ENCODE results near the gene TTC39B.
"Not testable (repeated sequence)": the region's sequence is repeated elsewhere in the genome, so short reads cannot be mapped to it uniquely, and the experiment has no call there.

Gene TTC39B

GRCh38 chr9:15239816-15240215 is 67.2 kb downstream of the TTC39B start:
- peaks cover 16% of the 10 kb centered on the region for H3K36me3 Mint-ChIP-seq
- peaks cover 19% of the 10 kb centered on the region for H3K9me3 Mint-ChIP-seq
- H3K27ac Mint-ChIP-seq, result no peak overlapping the region
- H3K27me3 Mint-ChIP-seq, result no peaks in the 10 kb centered on the region
- peaks cover 8% of the 10 kb centered on the region for H3K4me1 Mint-ChIP-seq
- no peak overlapping the region for H3K4me3 Mint-ChIP-seq
- ATAC-seq (ENCODE audit: low read depth) (no peak), DNase-seq (ENCODE audit: low spot score in 2 of 2) (no peak)

GRCh38 chr9:15238646-15239045 is 68.4 kb downstream of the TTC39B start:
- peaks cover 16% of the 10 kb centered on the region for H3K36me3 Mint-ChIP-seq
- no peak overlapping the region for H3K4me3 Mint-ChIP-seq
- DNase-seq (ENCODE audit: low spot score in 2 of 2) (no peak), ATAC-seq (ENCODE audit: low read depth) (no peak)
- H3K27me3 Mint-ChIP-seq, result no peaks in the 10 kb centered on the region
- peaks cover 19% of the 10 kb centered on the region for H3K9me3 Mint-ChIP-seq
- H3K4me1 Mint-ChIP-seq, result peaks cover 5% of the 10 kb centered on the region
- no peak overlapping the region for H3K27ac Mint-ChIP-seq

- peaks cover 16% of the 10 kb centered on the region for H3K36me3 Mint-ChIP-seq
These were observed 71.4 kb downstream of the TTC39B start for GRCh38 chr9:15235658-15236057.

DNA sequence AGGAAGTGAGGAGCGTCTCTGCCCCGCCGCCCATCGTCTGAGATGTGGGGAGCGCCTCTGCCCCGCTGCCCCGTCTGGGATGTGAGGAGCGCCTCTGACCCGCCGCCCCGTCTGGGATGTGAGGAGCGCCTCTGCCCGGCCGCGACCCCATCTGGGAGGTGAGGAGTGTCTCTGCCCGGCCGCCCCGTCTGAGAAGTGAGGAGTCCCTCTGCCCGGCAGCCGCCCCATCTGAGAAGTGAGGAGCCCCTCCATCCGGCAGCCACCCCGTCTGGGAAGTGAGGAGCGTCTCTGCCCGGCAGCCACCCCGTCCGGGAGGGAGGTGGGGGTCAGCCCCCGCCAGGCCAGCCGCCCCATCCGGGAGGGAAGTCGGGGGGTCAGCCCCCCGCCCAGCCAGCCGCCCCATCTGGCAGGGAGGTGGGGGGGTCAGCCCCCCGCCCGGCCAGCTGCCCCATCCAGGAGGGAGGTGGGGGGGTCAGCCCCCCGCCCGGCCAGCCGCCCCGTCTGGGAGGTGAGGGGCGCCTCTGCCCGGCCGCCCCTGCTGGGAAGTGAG is 73.0 kb downstream of the TTC39B start:
- H3K9me3 Mint-ChIP-seq, result peaks cover 19% of the 10 kb centered on the region
- not testable (repeated sequence) for H3K4me1 Mint-ChIP-seq; ATAC-seq (ENCODE audit: low read depth); H3K27ac Mint-ChIP-seq; DNase-seq (ENCODE audit: low spot score in 2 of 2); H3K27me3 Mint-ChIP-seq; H3K4me3 Mint-ChIP-seq
- H3K36me3 Mint-ChIP-seq, result peaks cover 14% of the 10 kb centered on the region

More at GRCh38 chr9:15235658-15236057, 71.4 kb downstream of the TTC39B start:
- peaks cover 19% of the 10 kb centered on the region for H3K9me3 Mint-ChIP-seq
- ATAC-seq (ENCODE audit: low read depth) (no peak), DNase-seq (ENCODE audit: low spot score in 2 of 2) (no peak)
- peaks cover 4% of the 10 kb centered on the region for H3K4me1 Mint-ChIP-seq
- H3K27ac Mint-ChIP-seq, result no peak overlapping the region
- no peak overlapping the region for H3K4me3 Mint-ChIP-seq
- H3K27me3 Mint-ChIP-seq, result no peaks in the 10 kb centered on the region

GRCh38 chr9:15232706-15233280 is 74.2 kb downstream of the TTC39B start:
- H3K4me1 Mint-ChIP-seq, result not testable (repeated sequence)
- peaks cover 15% of the 10 kb centered on the region for H3K9me3 Mint-ChIP-seq

GRCh38 chr9:15231788-15232635 is 75.0 kb downstream of the TTC39B start:
- peaks cover 10% of the 10 kb centered on the region for H3K9me3 Mint-ChIP-seq
- no peaks in the 10 kb centered on the region for H3K27me3 Mint-ChIP-seq
- no peak overlapping the region for H3K27ac Mint-ChIP-seq
- peaks cover 8% of the 10 kb centered on the region for H3K4me1 Mint-ChIP-seq
- peaks cover 6% of the 10 kb centered on the region for H3K36me3 Mint-ChIP-seq
- ATAC-seq (ENCODE audit: low read depth), result peak; percentile 43
- no peak overlapping the region for H3K4me3 Mint-ChIP-seq
- DNase-seq (ENCODE audit: low spot score in 2 of 2), result no peak

More at GRCh38 chr9:15232706-15233280, 74.2 kb downstream of the TTC39B start:
- H3K4me3 Mint-ChIP-seq; ATAC-seq (ENCODE audit: low read depth); DNase-seq (ENCODE audit: low spot score in 2 of 2); H3K27me3 Mint-ChIP-seq; H3K27ac Mint-ChIP-seq: not testable (repeated sequence)
- H3K36me3 Mint-ChIP-seq, result peaks cover 10% of the 10 kb centered on the region

DNA sequence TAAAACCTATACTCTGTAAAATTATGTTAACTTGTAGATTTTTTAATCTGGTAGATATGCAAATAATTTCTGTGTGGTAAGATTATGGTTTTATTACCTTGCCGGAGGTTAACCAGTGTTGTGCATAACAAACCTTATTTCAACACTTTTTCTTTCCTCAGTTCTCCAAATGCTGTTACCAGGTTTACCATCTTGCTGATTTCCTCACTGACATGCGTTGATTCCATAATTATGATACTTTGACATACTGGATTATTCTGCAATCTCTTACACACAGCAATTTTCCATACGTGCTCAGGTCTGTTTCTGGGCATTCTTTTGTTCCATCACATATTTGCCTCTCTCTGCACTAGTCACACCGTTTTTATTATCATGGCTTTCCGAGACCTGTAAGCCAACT is 77.6 kb downstream of the TTC39B start:
- no peak for ATAC-seq (ENCODE audit: low read depth)
- peaks cover 2% of the 10 kb centered on the region for H3K36me3 Mint-ChIP-seq
- H3K27me3 Mint-ChIP-seq, result no peaks in the 10 kb centered on the region
- H3K4me1 Mint-ChIP-seq, result peaks cover 14% of the 10 kb centered on the region
- no peak for DNase-seq (ENCODE audit: low spot score in 2 of 2)
- no peak overlapping the region for H3K4me3 Mint-ChIP-seq
- no peak overlapping the region for H3K27ac Mint-ChIP-seq
- H3K9me3 Mint-ChIP-seq, result peaks cover 1% of the 10 kb centered on the region

- no peak for DNase-seq (ENCODE audit: low spot score in 2 of 2)
- ATAC-seq (ENCODE audit: low read depth), result no peak
- peaks cover 1% of the 10 kb centered on the region for H3K9me3 Mint-ChIP-seq
- H3K4me1 Mint-ChIP-seq, result peaks cover 17% of the 10 kb centered on the region
- no peaks in the 10 kb centered on the region for H3K27me3 Mint-ChIP-seq
- H3K27ac Mint-ChIP-seq, result no peak overlapping the region
- H3K36me3 Mint-ChIP-seq, result peaks cover 4% of the 10 kb centered on the region
- no peak overlapping the region for H3K4me3 Mint-ChIP-seq
These were observed 79.5 kb downstream of the TTC39B start for GRCh38 chr9:15227491-15227890.

DNA sequence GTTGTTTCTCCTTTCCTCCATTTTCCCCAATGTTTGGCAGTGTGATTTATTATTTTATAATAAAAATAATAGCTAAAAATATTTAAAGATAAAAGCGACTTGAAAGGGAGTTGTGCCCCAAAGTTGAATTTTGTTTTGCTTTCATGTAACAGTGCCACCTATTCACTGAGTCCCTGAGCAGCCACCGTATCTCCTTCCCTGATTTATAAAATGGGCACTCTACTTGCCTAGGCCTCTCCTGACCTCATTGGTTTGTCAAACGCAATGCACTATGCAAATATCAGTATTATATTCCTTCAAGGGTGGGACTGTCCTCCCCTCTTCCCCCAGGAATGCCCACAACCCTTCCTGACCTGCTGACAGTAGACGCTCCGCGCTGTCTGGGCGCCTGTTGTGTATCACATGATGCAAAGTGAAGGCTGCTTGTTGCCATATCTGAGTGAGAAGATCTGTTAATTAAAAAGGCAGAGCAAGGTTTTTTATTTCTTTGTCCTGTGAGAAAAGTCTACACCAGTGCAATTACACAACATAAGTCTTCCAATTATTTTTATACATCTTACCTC is 81.4 kb downstream of the TTC39B start:
- Mint-ChIP-seq H3K4me3 (peak overlapping the region; percentile 71), H3K27me3 (no peaks in the 10 kb centered on the region), H3K4me1 (peaks cover 14% of the 10 kb centered on the region), H3K27ac (peak overlapping the region; percentile 71), H3K36me3 (peaks cover 4% of the 10 kb centered on the region), H3K9me3 (peaks cover 1% of the 10 kb centered on the region)
- DNase-seq (ENCODE audit: low spot score in 2 of 2) (no peak), ATAC-seq (ENCODE audit: low read depth) (peak; percentile 81)

- Mint-ChIP-seq H3K36me3 (peaks cover 9% of the 10 kb centered on the region), H3K4me1 (peaks cover 9% of the 10 kb centered on the region), H3K27ac (no peak overlapping the region), H3K4me3 (no peak overlapping the region), H3K27me3 (no peaks in the 10 kb centered on the region), H3K9me3 (peaks cover 1% of the 10 kb centered on the region)
- no peak for DNase-seq (ENCODE audit: low spot score in 2 of 2)
- ATAC-seq (ENCODE audit: low read depth), result no peak
These were observed 84.7 kb downstream of the TTC39B start for GRCh38 chr9:15222313-15222712.

GRCh38 chr9:15221746-15222145 is 85.3 kb downstream of the TTC39B start:
- peaks cover 1% of the 10 kb centered on the region for H3K9me3 Mint-ChIP-seq
- ATAC-seq (ENCODE audit: low read depth), result no peak
- no peak for DNase-seq (ENCODE audit: low spot score in 2 of 2)
- no peak overlapping the region for H3K4me3 Mint-ChIP-seq
- H3K36me3 Mint-ChIP-seq, result peaks cover 9% of the 10 kb centered on the region
- no peak overlapping the region for H3K27ac Mint-ChIP-seq
- H3K27me3 Mint-ChIP-seq, result no peaks in the 10 kb centered on the region
- H3K4me1 Mint-ChIP-seq, result peaks cover 9% of the 10 kb centered on the region

DNA sequence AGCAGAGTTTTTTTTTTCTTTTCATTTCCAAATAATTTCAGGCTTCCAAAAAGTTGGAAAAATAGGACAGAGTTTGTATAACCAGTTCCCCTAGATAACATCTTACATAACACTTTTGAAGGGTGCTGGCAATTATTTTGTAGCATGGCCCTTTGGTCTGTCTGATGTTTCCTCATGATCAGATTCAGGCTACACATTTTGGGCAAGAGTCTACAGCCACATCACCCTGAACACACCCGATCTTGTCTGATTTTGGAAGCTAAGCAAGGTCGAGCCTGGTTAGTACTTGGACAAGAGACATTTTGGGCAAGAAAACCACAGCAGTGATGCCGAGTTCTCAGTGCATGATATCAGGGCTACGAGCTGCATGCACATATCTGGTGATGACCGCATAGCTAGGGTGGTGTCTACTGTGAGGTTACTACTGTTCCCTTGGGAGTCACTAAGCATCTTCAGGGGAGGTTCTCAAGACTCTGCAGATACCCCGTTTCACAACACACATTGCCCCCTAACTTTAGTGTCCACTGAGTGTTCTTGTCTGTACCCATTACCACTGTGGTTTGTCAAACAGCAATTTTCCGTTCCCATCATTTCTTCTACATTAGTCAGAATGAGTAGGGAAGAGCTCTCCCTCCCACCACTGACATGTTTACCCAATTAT is 86.2 kb downstream of the TTC39B start:
- H3K36me3 Mint-ChIP-seq, result peaks cover 7% of the 10 kb centered on the region
- no peak overlapping the region for H3K27ac Mint-ChIP-seq
- DNase-seq (ENCODE audit: low spot score in 2 of 2) (no peak), ATAC-seq (ENCODE audit: low read depth) (no peak)
- H3K4me1 Mint-ChIP-seq, result peaks cover 6% of the 10 kb centered on the region
- no peaks in the 10 kb centered on the region for H3K9me3 Mint-ChIP-seq
- H3K27me3 Mint-ChIP-seq, result no peaks in the 10 kb centered on the region
- no peak overlapping the region for H3K4me3 Mint-ChIP-seq

- Mint-ChIP-seq H3K4me1 (peaks cover 3% of the 10 kb centered on the region), H3K27me3 (no peaks in the 10 kb centered on the region), H3K27ac (no peak overlapping the region), H3K4me3 (no peak overlapping the region), H3K9me3 (no peaks in the 10 kb centered on the region), H3K36me3 (peaks cover 7% of the 10 kb centered on the region)
- no peak for ATAC-seq (ENCODE audit: low read depth)
- no peak for DNase-seq (ENCODE audit: low spot score in 2 of 2)
These were observed 87.5 kb downstream of the TTC39B start for GRCh38 chr9:15219546-15219945.

GRCh38 chr9:15218994-15219393 is 88.0 kb downstream of the TTC39B start:
- H3K4me3 Mint-ChIP-seq, result no peak overlapping the region

More at GRCh38 chr9:15218994-15219393, 88.0 kb downstream of the TTC39B start:
- Mint-ChIP-seq H3K4me1 (no peaks in the 10 kb centered on the region), H3K36me3 (peaks cover 8% of the 10 kb centered on the region), H3K27ac (no peak overlapping the region), H3K27me3 (no peaks in the 10 kb centered on the region), H3K9me3 (no peaks in the 10 kb centered on the region)
- DNase-seq (ENCODE audit: low spot score in 2 of 2) (no peak), ATAC-seq (ENCODE audit: low read depth) (no peak)
